Ramos (cell line): ENCODE measurements around the gene CAMTA1.

Source experiments
- in situ Hi-C: fragments of 300-500 bp; cut with MboI; formaldehyde crosslinking; loops from one replicate; pipeline ENCODE4 v1.14.3; 2022; ENCODE audit warnings: low sequenced_read_pairs; ENCODE audit not compliant: unreplicated experiment

CAMTA1 gene

GRCh38 chr1:6989212-6990159 is 204.2 kb downstream of the CAMTA1 start:
- in situ Hi-C loops, result no loop called here

- in situ Hi-C loops, result no loop called here
Observed at GRCh38 chr1:6991266-6991665, 206.0 kb downstream of the CAMTA1 start.

GRCh38 chr1:6995789-6996188 is 210.5 kb downstream of the CAMTA1 start:
- in situ Hi-C loops, result no loop called here

GRCh38 chr1:6996371-6996770 is 211.1 kb downstream of the CAMTA1 start:
- in situ Hi-C loops, result no loop called here

- in situ Hi-C loops, result no loop called here
Observed at GRCh38 chr1:6996866-6997265, 211.6 kb downstream of the CAMTA1 start.

- in situ Hi-C loops, result no loop called here
Observed at GRCh38 chr1:6998267-6998666, 213.0 kb downstream of the CAMTA1 start.

- in situ Hi-C loops, result no loop called here
Observed at GRCh38 chr1:6999826-7000225, 214.6 kb downstream of the CAMTA1 start.

- in situ Hi-C loops, result no loop called here
Observed at GRCh38 chr1:7000720-7001119, 215.5 kb downstream of the CAMTA1 start.

GRCh38 chr1:7002728-7003127 is 217.5 kb downstream of the CAMTA1 start:
- in situ Hi-C loops, result no loop called here

- in situ Hi-C loops, result no loop called here
Observed at GRCh38 chr1:7003676-7004075, 218.4 kb downstream of the CAMTA1 start.

GRCh38 chr1:7004181-7004580 is 218.9 kb downstream of the CAMTA1 start:
- in situ Hi-C loops, result no loop called here

- in situ Hi-C loops, result no loop called here
Observed at GRCh38 chr1:7005762-7006161, 220.5 kb downstream of the CAMTA1 start.

- in situ Hi-C loops, result no loop called here
Observed at GRCh38 chr1:7006996-7007871, 222.0 kb downstream of the CAMTA1 start.

- in situ Hi-C loops, result no loop called here
Observed at GRCh38 chr1:7007902-7008301, 222.6 kb downstream of the CAMTA1 start.

GRCh38 chr1:7008331-7008730 is 223.1 kb downstream of the CAMTA1 start:
- in situ Hi-C loops, result no loop called here

- in situ Hi-C loops, result no loop called here
Observed at GRCh38 chr1:7008975-7009740, 223.9 kb downstream of the CAMTA1 start.

- in situ Hi-C loops, result no loop called here
Observed at GRCh38 chr1:7009741-7010525, 224.7 kb downstream of the CAMTA1 start.

GRCh38 chr1:7010534-7011200 is 225.4 kb downstream of the CAMTA1 start:
- in situ Hi-C loops, result no loop called here

GRCh38 chr1:7011826-7012225 is 226.6 kb downstream of the CAMTA1 start:
- in situ Hi-C loops, result no loop called here
